Measurements from ENCODE around the gene ITM2B. TPM values are rescaled to one million over a fixed set of nuclear protein-coding genes. Genes with fewer than 3 reads are reported as not detected.

Gene ITM2B
- 204 TPM for total RNA-seq

DNA sequence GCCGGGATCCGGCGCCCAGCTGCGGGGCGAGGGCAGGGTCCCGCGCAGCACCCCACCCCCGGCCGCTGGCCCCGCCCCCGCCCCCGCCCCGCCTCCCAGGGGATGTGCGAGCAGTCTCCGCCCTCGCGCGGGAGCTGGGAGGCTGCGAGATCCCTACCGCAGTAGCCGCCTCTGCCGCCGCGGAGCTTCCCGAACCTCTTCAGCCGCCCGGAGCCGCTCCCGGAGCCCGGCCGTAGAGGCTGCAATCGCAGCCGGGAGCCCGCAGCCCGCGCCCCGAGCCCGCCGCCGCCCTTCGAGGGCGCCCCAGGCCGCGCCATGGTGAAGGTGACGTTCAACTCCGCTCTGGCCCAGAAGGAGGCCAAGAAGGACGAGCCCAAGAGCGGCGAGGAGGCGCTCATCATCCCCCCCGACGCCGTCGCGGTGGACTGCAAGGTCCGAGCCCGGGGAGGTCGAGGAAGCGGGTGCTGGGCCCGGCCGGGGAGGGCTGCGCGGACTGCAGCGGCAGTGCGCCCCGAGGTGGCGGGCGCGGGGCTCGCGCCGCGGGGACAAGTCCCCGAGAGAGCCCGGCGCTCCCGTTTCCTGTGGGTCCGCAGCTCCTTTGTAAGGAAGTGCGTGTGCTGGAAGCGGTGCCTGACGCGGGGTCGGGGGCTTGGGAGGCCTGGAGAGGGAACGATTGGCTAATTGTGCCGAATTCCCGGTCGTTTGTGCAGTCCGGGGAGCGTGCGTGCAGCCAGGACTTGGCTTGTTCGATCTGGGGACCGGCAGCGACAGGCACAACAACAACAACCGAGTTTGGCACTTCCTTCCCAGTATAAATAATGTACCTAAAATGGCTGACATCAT lies at the start of gene ITM2B:
ITM2B (plus strand) TSS at position 161 of the 843 bp plus-strand sequence; CDS start at position 316, 155 bp downstream.

GRCh38 chr13:48303359-48304142 lies 70.5 kb downstream of the ITM2B start, which contains the start of gene RB1:
RB1 (plus strand) TSS chr13:48303751; CDS start chr13:48303913, 162 bp downstream.

Other genes starting within 250 kb of the ITM2B start
- gene SUCLA2, start 231.9 kb upstream of the ITM2B start, total RNA-seq, result 104 TPM
- gene NUDT15, start 195.5 kb upstream of the ITM2B start, total RNA-seq, result 16.8 TPM
- 46.4 TPM for gene MED4, start 138.1 kb upstream of the ITM2B start, total RNA-seq
- gene RB1, start 70.5 kb downstream of the ITM2B start, total RNA-seq, result 45.4 TPM
- gene LPAR6, start 179.9 kb downstream of the ITM2B start, total RNA-seq, result 13.8 TPM

Measured in diencephalon (tissue), 1 donor.